ENCODE measurements around the gene MFN1. TPM values are rescaled to one million over a fixed set of nuclear protein-coding genes. Genes with fewer than 3 reads are reported as not detected.

The MFN1 gene
- total RNA-seq, 1 donor from 2014 or later, result 42.7 TPM

DNA sequence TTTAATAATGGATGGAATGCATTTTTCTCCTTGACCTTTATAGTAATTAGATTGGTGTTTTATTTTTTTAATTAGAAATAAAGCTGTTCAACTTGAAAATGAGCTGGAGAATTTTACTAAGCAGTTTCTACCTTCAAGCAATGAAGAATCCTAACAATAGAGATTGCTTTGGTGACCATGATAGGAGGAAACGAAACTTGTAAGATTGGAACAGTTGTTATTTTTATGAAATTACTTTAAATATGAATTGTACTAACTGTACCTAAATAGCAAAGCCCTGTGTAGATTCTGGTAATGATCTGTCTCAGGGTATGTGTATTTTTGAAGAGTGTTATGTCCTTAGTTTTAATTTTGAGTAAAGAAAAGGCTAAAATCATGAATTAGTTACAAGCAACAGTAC, 44.4 kb downstream of the MFN1 start:
- H3K27me3 Mint-ChIP-seq (ENCODE audit: low read depth), result no peaks in the 10 kb centered on the region
- DNase-seq (ENCODE audit: low read depth, low spot score), result no peak
- H3K4me3 Mint-ChIP-seq, result no peak overlapping the region
- H3K9me3 Mint-ChIP-seq, result no peaks in the 10 kb centered on the region
- H3K36me3 Mint-ChIP-seq (ENCODE audit: low read depth), result peaks cover 12% of the 10 kb centered on the region
- no peak overlapping the region for H3K27ac Mint-ChIP-seq (ENCODE audit: unreplicated experiment)
- no peaks in the 10 kb centered on the region for H3K4me1 Mint-ChIP-seq
- TF ChIP-seq, protein P1, sequence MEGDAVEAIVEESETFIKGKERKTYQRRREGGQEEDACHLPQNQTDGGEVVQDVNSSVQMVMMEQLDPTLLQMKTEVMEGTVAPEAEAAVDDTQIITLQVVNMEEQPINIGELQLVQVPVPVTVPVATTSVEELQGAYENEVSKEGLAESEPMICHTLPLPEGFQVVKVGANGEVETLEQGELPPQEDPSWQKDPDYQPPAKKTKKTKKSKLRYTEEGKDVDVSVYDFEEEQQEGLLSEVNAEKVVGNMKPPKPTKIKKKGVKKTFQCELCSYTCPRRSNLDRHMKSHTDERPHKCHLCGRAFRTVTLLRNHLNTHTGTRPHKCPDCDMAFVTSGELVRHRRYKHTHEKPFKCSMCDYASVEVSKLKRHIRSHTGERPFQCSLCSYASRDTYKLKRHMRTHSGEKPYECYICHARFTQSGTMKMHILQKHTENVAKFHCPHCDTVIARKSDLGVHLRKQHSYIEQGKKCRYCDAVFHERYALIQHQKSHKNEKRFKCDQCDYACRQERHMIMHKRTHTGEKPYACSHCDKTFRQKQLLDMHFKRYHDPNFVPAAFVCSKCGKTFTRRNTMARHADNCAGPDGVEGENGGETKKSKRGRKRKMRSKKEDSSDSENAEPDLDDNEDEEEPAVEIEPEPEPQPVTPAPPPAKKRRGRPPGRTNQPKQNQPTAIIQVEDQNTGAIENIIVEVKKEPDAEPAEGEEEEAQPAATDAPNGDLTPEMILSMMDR (conservative IDR thresholded peaks at IDR 0.05), result no peak

DNA sequence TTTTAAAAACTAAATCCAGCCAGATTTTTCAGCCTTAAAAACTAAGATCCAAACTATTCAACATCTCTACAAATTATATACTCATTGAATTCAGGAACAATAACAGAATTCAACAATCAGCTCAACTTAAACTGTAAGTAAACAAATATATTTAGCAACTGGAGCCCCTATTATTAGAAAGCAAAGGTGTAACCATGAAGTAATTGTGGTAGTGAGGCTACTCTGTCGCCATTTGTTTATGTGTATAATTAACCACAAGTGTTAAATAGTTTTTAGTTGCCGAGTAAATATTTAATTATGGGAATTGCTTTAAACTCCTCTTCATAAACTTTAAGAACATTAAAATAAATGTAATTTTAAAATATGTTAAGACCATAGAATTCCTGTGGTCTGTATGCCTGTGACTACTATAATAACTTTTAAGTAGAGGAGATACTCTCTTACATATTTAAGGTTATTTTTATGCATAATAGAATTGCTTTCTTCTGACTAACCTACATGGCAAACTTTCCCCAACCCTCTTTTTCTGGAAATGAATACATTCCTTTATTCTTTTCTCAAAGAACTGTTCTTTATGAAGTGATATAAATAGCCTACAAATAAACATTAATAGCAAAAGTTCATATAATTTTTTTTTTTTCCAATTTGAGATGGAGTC, 51.2 kb downstream of the MFN1 start:
- Mint-ChIP-seq H3K9me3 (no peaks in the 10 kb centered on the region), H3K27ac (ENCODE audit: unreplicated experiment) (no peak overlapping the region), H3K4me3 (no peak overlapping the region), H3K27me3 (ENCODE audit: low read depth) (no peaks in the 10 kb centered on the region), H3K36me3 (ENCODE audit: low read depth) (peaks cover 7% of the 10 kb centered on the region), H3K4me1 (peaks cover 5% of the 10 kb centered on the region)
- TF ChIP-seq, protein P1 (conservative IDR thresholded peaks at IDR 0.05), result no peak
- no peak for DNase-seq (ENCODE audit: low read depth, low spot score)

DNA sequence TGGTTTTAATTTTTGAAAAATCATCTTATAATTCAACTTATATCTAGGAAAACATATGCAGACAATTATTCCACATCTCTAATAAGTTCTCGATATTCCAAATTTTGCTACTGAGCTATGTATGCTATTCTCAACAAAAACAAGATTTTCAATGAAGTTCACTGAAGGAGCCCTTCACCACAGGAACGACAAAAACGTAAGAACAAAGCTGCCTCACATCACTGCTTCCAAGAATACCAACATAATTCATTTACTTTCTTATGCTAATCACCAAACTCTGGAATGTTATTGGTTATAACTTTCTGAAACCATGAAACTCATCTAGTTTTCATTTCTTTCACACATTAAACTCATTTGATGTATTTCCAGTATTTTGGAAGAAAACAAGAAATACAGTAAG, 54.1 kb downstream of the MFN1 start:
- TF ChIP-seq, protein P1 (conservative IDR thresholded peaks at IDR 0.05), result no peak
- Mint-ChIP-seq H3K9me3 (no peaks in the 10 kb centered on the region), H3K36me3 (ENCODE audit: low read depth) (peaks cover 4% of the 10 kb centered on the region), H3K4me3 (no peak overlapping the region), H3K4me1 (peaks cover 5% of the 10 kb centered on the region), H3K27ac (ENCODE audit: unreplicated experiment) (no peak overlapping the region), H3K27me3 (ENCODE audit: low read depth) (no peaks in the 10 kb centered on the region)
- no peak for DNase-seq (ENCODE audit: low read depth, low spot score)

DNA sequence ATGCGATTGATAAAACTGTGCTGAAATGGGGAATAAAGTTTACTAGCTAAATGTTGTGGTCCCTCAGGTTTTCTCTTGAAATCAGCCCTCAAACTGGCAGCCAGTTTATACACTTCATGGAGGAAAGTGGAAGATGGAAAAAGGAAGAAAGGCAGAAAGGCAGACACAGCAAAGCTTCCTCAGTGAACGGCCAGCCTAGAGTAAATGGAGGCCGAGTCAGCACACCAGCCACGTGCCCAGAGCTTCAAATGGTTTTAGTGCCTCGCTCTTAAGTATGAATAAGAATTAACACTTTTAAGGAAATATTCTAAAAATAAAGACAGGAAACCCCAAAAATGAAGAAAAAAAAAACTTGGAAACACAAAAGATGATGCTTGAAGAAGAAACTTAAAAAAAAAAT, 55.5 kb downstream of the MFN1 start:
- H3K4me3 Mint-ChIP-seq, result no peak overlapping the region
- peaks cover 5% of the 10 kb centered on the region for H3K4me1 Mint-ChIP-seq
- no peak overlapping the region for H3K27ac Mint-ChIP-seq (ENCODE audit: unreplicated experiment)
- DNase-seq (ENCODE audit: low read depth, low spot score), result no peak
- no peaks in the 10 kb centered on the region for H3K27me3 Mint-ChIP-seq (ENCODE audit: low read depth)
- H3K9me3 Mint-ChIP-seq, result no peaks in the 10 kb centered on the region
- no peaks in the 10 kb centered on the region for H3K36me3 Mint-ChIP-seq (ENCODE audit: low read depth)
- TF ChIP-seq, protein P1 (conservative IDR thresholded peaks at IDR 0.05), result no peak

DNA sequence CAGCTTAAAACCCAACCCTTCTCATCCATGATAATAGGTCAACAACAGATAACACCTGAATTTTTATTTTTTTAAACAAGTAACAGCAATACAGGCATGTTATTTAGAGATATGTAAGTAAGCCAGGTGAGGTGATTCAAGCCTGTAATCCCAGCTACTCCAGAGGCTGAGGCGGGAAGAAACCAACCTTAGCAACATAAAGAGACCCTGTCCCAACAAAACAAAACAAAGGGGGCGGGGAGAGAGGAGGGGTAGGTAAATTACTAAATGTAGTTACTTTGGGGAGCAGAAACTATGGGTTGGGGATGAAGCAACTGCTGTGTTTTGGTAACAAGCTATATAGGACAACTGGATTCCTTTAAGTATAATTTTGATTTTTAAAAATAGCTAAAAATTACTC, 56.8 kb downstream of the MFN1 start:
- Mint-ChIP-seq H3K27ac (ENCODE audit: unreplicated experiment) (no peak overlapping the region), H3K9me3 (no peaks in the 10 kb centered on the region), H3K27me3 (ENCODE audit: low read depth) (no peaks in the 10 kb centered on the region), H3K4me1 (peaks cover 5% of the 10 kb centered on the region), H3K4me3 (no peak overlapping the region), H3K36me3 (ENCODE audit: low read depth) (no peaks in the 10 kb centered on the region)
- TF ChIP-seq, protein P1 (conservative IDR thresholded peaks at IDR 0.05), result no peak
- DNase-seq (ENCODE audit: low read depth, low spot score), result no peak

Measured in neural crest cell (in vitro differentiated cells).